Bone marrow (tissue), 2 donors: ENCODE data around the gene OSBPL6.
"Not testable (repeated sequence)": the region's sequence is repeated elsewhere in the genome, so short reads cannot be mapped to it uniquely, and the experiment has no call there.

Experiments used
- DNase-seq, 2 donors: peaks; one replicate each; lab custom pipeline; 2025; lab: John Stamatoyannopoulos, UW

The OSBPL6 gene

DNA sequence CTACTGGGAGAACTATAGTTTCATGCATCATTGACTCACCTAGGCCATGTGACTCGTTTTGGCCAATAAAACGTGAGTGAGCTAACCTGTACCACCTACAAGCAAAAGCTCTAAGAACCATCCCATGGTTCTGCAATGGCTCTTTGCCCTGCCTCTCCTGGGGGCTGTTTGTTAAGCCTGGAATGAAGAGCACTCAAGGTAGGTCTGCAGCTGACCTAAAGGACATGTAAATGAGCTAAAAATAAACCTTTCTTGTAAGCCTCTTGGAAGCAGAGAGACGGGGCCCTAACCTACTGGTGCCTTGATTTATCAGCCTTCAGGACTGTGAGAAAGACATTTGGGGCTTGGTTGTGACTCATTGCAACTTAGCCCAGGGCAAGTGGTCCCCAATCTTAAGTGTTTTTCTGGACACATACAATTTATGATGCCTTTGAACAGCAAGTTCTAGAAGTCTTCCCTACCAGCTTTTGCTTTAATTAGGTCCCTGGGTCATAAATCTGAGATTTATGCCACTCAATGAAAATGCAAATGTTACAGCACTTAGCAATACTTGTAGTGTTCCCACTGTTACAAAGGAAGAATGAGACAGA lies 107.4 kb downstream of the OSBPL6 start:
- no peak for DNase-seq

DNA sequence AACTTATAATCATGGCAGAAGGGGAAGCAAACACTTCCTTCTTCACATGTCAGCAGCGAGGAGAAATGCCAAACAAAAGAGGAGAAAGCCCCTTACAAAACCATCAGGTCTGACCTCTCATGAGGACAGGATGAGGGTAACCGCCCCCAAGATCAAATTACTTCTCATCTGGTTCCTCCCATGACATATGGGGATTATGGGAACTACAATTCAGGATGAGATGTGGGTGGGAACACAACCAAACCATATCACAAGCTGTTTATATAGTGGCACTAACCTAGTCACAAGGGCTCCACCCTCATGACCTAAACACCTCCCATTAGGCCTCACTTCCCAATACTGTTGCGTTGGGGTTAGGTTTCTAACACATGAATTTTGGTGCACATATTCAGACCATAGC lies 110.0 kb downstream of the OSBPL6 start:
- no peak for DNase-seq

GRCh38 chr2:178306352-178307073 lies 112.2 kb downstream of the OSBPL6 start:
- peak in 1 of 2 donors; percentile 25 for DNase-seq

DNA sequence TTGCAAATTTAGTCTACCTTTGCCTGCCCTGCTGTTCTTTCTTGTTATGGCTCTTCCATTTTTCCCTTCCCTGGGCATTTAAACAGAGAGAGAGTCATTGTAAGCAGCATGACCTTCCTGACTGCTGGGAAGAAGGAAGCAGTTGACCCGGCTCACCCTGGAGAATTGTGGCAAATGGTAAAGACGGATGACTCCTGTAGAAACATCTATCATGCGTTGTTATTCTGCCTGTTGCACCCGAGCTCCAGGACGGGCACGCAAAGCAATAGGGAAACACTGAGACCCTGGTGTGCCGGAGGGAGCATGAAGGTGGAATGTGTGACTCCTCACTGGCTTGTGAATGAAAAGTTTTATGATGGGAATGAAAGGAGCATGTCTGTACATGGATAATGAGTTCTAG lies 113.3 kb downstream of the OSBPL6 start:
- DNase-seq = no peak

GRCh38 chr2:178309541-178309940 lies 115.2 kb downstream of the OSBPL6 start:
- DNase-seq = no peak

DNA sequence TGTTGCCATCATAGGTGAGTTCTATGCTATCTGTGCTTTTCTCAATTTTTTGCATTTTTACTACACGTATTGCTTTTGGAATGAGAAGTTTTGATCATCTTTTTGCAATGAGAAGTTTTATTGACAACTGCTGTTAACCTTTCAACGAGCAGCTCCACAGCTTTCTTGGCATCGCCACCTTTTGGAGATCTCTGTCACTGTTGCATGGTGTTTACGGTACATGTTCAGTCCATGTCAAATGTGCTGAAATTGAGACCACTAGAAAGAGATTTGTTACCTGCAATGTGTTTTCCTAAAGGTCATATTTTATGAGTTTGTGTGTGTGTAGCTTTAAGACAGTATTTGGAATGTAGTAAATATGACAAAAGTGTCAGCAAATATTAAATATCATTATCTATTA lies 120.8 kb downstream of the OSBPL6 start:
- no peak for DNase-seq

DNA sequence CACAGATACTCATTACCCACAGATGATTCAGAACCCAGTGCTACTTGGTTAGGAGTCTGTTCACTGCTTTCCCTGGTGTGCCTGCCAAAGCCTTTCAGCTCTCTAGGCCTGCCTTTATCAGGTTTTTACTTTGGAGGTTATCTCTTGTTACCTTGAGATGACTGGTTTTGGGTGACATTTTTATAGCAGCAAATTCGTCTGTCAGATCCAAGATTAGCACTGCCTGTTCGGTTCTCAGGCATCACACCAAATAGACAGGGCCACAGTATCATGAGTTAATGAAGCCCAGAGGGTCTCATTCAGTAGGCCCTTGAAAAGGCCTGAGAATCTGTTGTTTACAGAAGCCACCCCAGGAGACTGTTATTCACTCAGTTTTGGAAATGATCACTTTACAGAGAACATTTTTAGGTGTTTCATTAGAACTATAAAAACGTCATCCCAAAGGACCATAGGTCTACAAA lies 121.2 kb downstream of the OSBPL6 start:
- no peak for DNase-seq

DNA sequence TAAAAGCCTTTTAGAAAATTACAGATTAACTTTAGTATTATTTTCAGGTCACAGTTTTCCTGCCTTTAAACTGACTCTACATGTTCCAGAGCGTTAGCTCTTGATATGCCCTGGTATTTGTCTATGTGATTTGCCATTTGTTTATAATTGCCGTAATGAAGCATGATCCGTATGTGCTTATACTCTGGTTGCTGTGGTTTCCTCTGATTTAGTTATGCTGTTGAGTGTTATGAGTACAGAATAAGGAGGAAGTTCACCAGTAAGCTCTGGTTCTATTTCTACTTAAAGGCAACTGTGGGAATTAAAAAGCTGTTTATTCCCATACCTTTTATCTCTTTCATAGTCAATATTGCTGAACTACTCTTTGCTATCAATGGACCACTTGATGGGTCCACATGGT lies 123.5 kb downstream of the OSBPL6 start:
- no peak for DNase-seq

- no peak for DNase-seq
These were observed 125.8 kb downstream of the OSBPL6 start for GRCh38 chr2:178320011-178320585.

- DNase-seq = no peak
These were observed 127.8 kb downstream of the OSBPL6 start for GRCh38 chr2:178322068-178322467.

GRCh38 chr2:178323331-178323730 lies 129.0 kb downstream of the OSBPL6 start:
- DNase-seq = not testable (repeated sequence)

DNA sequence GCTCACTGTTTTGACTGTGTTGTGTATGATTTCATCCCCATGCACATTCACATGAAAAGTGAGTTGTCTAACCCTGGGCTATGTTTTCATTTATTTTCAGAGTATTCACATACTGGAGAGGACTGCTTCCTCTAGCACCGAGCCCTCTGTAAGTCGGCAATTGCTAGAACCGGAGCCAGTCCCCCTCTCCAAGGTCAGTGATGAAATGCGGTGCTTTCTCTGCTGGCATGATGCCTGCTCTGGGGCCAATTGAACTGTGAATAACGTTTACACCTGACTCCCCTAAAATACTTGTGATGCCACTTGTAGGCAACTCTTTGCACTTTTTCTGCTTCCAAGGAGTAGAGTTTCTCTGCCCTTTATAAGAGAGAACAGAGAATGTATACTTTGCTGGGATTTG lies 129.8 kb downstream of the OSBPL6 start:
- no peak for DNase-seq

DNA sequence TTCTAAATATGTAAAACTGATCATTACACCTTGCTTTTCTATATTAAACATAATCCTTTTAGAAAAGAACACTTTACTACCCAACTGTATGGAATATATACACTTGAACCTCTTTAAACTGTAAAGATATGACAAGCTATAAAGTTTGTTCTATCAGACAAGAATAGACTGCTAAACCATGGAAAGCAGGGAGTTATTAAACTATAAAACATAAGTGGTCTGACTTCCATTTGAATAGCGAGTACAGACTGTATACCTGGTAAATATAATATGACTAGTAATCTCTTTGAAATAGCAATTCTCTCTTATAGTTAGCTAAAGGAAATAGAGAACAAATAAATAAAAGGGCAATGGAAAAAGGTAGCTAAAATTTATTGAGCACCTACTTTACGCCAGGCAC lies 131.0 kb downstream of the OSBPL6 start:
- DNase-seq = no peak

DNA sequence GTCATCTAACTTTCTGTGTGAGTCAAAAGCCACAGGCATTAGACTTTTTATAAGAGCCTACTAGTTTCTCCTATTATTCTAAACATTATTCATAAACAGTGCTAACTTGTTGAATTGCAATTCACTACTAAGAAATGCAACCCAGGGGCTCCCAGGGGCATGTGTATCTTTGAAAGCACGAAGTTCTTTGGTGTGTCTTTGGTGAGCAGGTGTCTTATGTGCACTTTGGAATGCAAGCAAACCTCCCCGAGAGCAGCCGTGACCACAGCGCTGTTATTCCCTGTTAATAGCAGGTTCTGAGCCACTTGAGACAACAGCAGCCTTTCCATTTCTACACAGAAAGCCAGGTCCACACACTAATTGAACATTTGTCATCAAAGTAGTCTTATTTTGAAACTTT lies 133.2 kb downstream of the OSBPL6 start:
- no peak for DNase-seq

GRCh38 chr2:178328037-178328436 lies 133.7 kb downstream of the OSBPL6 start:
- DNase-seq = no peak

DNA sequence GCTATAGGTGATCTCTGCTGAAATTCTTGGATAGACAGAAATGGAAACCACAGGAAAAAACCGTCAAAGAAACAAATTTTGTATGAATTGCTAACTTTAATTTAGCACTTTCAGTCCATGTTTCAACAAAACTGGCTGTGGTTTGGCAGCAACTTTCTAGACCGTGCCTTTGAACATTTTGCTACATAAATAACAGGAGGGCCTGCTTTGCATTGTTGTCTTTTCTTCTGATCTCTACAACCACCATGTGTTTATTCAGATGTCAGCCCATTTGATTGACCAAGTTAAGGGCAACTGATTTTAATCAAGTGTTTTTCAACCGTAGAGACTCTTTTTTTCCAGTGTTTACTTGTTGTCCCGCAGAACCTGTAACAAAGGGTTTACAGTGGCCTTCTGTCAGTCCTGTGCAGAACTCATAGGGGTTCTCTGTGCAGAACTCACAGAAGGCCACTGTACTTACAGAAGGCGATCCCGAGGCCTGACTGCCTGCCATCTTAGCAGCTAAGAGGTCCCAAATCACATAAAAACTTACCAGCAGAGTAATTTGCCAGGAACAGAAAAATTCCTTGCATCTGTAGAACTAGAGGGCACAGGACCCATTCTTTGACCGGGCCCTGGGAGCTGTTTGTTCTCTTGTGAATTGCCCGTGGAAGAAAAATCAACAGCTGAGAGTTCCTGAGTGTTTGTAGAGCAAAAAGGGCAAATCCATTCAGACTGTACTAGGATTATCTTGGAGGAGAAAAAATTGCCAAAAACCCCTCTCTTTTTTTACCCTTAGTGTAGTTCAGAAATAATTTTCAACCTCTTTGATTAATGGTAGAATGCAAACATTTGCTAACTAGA lies 136.1 kb downstream of the OSBPL6 start:
- DNase-seq = no peak

- no peak for DNase-seq
These were observed 137.4 kb downstream of the OSBPL6 start for GRCh38 chr2:178331474-178332432.

GRCh38 chr2:178333851-178334250 lies 139.5 kb downstream of the OSBPL6 start:
- DNase-seq = no peak

DNA sequence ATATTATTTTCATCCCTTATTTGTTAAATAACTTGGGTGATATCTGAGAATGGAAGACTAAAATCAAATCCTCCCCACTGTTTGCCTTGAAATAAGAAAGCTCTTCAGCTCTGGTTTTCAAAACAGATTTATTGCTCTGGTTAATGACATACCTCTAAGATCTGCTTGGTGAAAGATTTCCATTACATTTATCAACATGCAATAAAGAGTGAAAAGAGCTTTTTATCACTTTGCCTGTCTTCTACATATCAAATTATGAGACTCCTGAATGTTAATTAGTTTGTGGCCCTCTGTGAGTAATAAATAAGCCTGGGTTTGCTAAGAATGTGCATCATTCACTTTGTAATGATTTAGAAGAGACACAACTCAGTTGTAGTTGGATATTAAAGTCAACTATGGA lies 140.9 kb downstream of the OSBPL6 start:
- DNase-seq = no peak

- no peak for DNase-seq
These were observed 149.8 kb downstream of the OSBPL6 start for GRCh38 chr2:178344121-178344520.

GRCh38 chr2:178345951-178346350 lies 151.6 kb downstream of the OSBPL6 start:
- no peak for DNase-seq
